H1 (cell line): ENCODE measurements around the gene C6orf120.

ENCODE experiments used
- POLR2AphosphoS5 ChIP-seq: IDR thresholded peaks from 2 replicates; pipeline ENCODE4 v1.6.1; 2011; ENCODE audit warnings: low read depth, low read length
- ZNF274 ChIP-seq: IDR thresholded peaks from 2 replicates; pipeline ENCODE4 v1.7.0; 2012; ENCODE audit warnings: low read length, borderline replicate concordance; ENCODE audit errors: extremely low read depth
- TF ChIP-seq, protein P1 (sequence below): IDR thresholded peaks from 2 replicates; pipeline ENCODE4 v1.6.1; 2012; ENCODE audit warnings: inconsistent platforms
- TF ChIP-seq, protein P2 (sequence below), 3 experiments: IDR thresholded peaks; 1 replicate in 2 of 3; 2 replicates in 1 of 3; pipeline versions ENCODE4 v1.5.1 to v1.6.1; 2011; ENCODE audit warnings: low read length in 3 of 3, mild to moderate bottlenecking in 3 of 3, inconsistent platforms in 2 of 3, low read depth in 1 of 3, moderate library complexity in 1 of 3; ENCODE audit not compliant: insufficient read depth in 1 of 3; ENCODE audit errors: control extremely low read depth in 1 of 3

DNA sequence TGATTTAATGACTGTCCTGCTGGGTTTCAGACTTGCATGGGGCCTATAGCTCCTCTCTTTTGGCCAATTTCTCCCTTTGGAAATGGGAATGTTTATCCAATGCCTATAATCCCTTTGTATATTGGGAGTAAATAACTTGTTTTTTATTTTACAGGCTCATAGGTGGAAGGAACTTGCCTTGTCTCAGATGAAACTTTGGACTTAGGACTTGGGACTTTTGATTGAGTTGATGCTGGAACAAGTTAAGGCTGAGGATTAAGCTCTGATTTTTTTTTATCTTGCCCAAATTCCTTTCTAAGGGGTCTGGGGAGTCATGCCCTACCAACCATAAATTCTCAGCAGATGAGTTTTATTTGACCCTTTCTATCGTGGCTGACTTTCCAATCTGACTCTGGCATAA lies 23.6 kb upstream of the C6orf120 start:
- no peak for TF ChIP-seq POLR2AphosphoS5
- TF ChIP-seq ZNF274 = no peak
- TF ChIP-seq, protein P1, sequence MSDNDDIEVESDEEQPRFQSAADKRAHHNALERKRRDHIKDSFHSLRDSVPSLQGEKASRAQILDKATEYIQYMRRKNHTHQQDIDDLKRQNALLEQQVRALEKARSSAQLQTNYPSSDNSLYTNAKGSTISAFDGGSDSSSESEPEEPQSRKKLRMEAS = no peak
- TF ChIP-seq, protein P2, sequence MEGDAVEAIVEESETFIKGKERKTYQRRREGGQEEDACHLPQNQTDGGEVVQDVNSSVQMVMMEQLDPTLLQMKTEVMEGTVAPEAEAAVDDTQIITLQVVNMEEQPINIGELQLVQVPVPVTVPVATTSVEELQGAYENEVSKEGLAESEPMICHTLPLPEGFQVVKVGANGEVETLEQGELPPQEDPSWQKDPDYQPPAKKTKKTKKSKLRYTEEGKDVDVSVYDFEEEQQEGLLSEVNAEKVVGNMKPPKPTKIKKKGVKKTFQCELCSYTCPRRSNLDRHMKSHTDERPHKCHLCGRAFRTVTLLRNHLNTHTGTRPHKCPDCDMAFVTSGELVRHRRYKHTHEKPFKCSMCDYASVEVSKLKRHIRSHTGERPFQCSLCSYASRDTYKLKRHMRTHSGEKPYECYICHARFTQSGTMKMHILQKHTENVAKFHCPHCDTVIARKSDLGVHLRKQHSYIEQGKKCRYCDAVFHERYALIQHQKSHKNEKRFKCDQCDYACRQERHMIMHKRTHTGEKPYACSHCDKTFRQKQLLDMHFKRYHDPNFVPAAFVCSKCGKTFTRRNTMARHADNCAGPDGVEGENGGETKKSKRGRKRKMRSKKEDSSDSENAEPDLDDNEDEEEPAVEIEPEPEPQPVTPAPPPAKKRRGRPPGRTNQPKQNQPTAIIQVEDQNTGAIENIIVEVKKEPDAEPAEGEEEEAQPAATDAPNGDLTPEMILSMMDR (IDR thresholded peaks at IDR 0.05; ENCODE audit: control extremely low read depth in 1 of 3, insufficient read depth in 1 of 3, low read depth in 1 of 3, low read length in 3 of 3) = no peak
